OCI-LY1 (cell line): Measurements from ENCODE around the gene SGPL1.

ENCODE experiments used
- H2AFZ ChIP-seq: fragments of 200-600 bp; sonication (generic), shearing (Covaris generic); 2 replicates; pipeline ENCODE4 v1.6.0; 2014; ENCODE audit warnings: antibody characterized with exemption, mild to moderate bottlenecking, low read length
- H3F3A ChIP-seq: fragments of 200-600 bp; sonication (generic), shearing (Covaris generic); 2 replicates; pipeline ENCODE4 v1.6.0; 2014; ENCODE audit warnings: mild to moderate bottlenecking, antibody characterized with exemption, low read length, moderate library complexity; ENCODE audit not compliant: insufficient read depth
- H3K27ac ChIP-seq: fragments of 200-600 bp; sonication (generic); 2 replicates; pipeline ENCODE4 v1.5.1; 2014; ENCODE audit warnings: low read length, mixed run types, mild to moderate bottlenecking, low read depth; ENCODE audit not compliant: poor library complexity, severe bottlenecking
- H3K27me3 ChIP-seq: fragments of 200-600 bp; sonication (generic); 2 replicates; pipeline ENCODE4 v1.6.0; 2014; ENCODE audit warnings: antibody characterized with exemption, mild to moderate bottlenecking, low read length, moderate library complexity; ENCODE audit not compliant: insufficient read depth
- H3K36me3 ChIP-seq: fragments of 200-600 bp; sonication (generic); 2 replicates; pipeline ENCODE4 v1.6.1; 2014; ENCODE audit warnings: mild to moderate bottlenecking, antibody characterized with exemption, low read length, moderate library complexity, mixed read lengths; ENCODE audit not compliant: insufficient read depth
- H3K4me1 ChIP-seq: fragments of 200-600 bp; sonication (generic); 2 replicates; pipeline ENCODE4 v1.5.1; 2014; ENCODE audit warnings: mild to moderate bottlenecking, low read length, moderate library complexity; ENCODE audit not compliant: insufficient read depth, severe bottlenecking
- H3K4me2 ChIP-seq: fragments of 200-600 bp; sonication (generic), shearing (Covaris generic); 2 replicates; pipeline ENCODE4 v1.6.1; 2014; ENCODE audit warnings: low read length
- H3K4me3 ChIP-seq: fragments of 200-600 bp; sonication (generic); 2 replicates; pipeline ENCODE4 v1.5.1; 2014; ENCODE audit warnings: low read length, low read depth, mild to moderate bottlenecking, mixed read lengths; ENCODE audit not compliant: poor library complexity, severe bottlenecking
- H3K79me2 ChIP-seq: fragments of 200-600 bp; shearing (Covaris generic); 2 replicates; pipeline ENCODE4 v1.6.1; 2016; ENCODE audit warnings: mixed run types, low read length, mixed read lengths; ENCODE audit not compliant: insufficient read depth
- H3K9ac ChIP-seq: fragments of 200-600 bp; sonication (generic), shearing (Covaris generic); 2 replicates; pipeline ENCODE4 v1.6.1; 2014; ENCODE audit warnings: mild to moderate bottlenecking, low read length, mixed read lengths
- H3K9me2 ChIP-seq: fragments of 200-600 bp; sonication (generic), shearing (Covaris generic); 2 replicates; pipeline ENCODE4 v1.6.1; 2014; ENCODE audit warnings: low read depth, mild to moderate bottlenecking, low read length, mixed read lengths
- H3K9me3 ChIP-seq: fragments of 200-600 bp; shearing (Covaris generic); 2 replicates; pipeline ENCODE4 v1.6.1; 2014; ENCODE audit warnings: low read length, mixed read lengths
- H4K20me1 ChIP-seq: fragments of 200-600 bp; sonication (generic), shearing (Covaris generic); 2 replicates; pipeline ENCODE4 v1.6.0; 2016; ENCODE audit warnings: mild to moderate bottlenecking, low read length; ENCODE audit not compliant: insufficient read depth
- CTCF ChIP-seq: fragments of 200-600 bp; sonication (generic), shearing (Covaris generic); IDR thresholded peaks from 2 replicates; pipeline ENCODE4 v1.5.1; 2017; ENCODE audit warnings: mild to moderate bottlenecking, antibody characterized with exemption, low read length, moderate library complexity, mixed read lengths
- EZH2 ChIP-seq: fragments of 200-600 bp; sonication (generic), shearing (Covaris generic); IDR thresholded peaks from 2 replicates; pipeline ENCODE4 v1.8.0; 2017; ENCODE audit warnings: borderline replicate concordance, mixed run types, mild to moderate bottlenecking, antibody characterized with exemption, low read length, moderate library complexity, mixed read lengths

SGPL1 gene

DNA sequence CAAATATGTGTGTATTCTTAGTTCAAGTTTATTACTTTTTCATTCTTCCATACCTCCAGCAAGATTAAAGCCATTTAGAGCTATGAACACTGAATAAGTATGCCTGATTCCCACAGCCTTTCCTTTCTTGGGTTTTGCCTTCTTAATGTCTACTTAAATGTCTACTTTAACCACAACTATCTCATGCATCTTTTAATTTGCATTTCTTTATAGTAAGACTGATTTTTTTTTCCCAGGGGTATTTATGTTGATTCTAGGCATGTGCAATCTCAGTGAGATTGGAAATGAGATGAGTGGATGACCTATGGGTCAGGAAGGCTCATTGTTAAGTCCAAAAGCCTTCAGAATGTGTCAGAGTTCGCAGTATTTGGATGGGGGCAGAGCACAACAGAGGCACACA lies 69.0 kb downstream of the SGPL1 start:
- H3K9me3 ChIP-seq, result peaks cover 4% of the 10 kb centered on the region; the same call in 1 of the 2 replicates
- H3K36me3 ChIP-seq, result peaks cover 4% of the 10 kb centered on the region
- H3K27ac ChIP-seq, result no peak overlapping the region
- no peaks in the 10 kb centered on the region for H4K20me1 ChIP-seq
- peaks cover 12% of the 10 kb centered on the region for H3K4me1 ChIP-seq
- no peaks in the 10 kb centered on the region for H3K79me2 ChIP-seq
- no peaks in the 10 kb centered on the region for H3K9me2 ChIP-seq
- H3K27me3 ChIP-seq, result no peaks in the 10 kb centered on the region
- H3F3A ChIP-seq, result no peaks in the 10 kb centered on the region
- no peak for TF ChIP-seq EZH2
- no peak for TF ChIP-seq CTCF
- no peak overlapping the region for H3K9ac ChIP-seq
- no peak overlapping the region for H2AFZ ChIP-seq
- H3K4me3 ChIP-seq, result no peak overlapping the region
- H3K4me2 ChIP-seq, result no peak overlapping the region

DNA sequence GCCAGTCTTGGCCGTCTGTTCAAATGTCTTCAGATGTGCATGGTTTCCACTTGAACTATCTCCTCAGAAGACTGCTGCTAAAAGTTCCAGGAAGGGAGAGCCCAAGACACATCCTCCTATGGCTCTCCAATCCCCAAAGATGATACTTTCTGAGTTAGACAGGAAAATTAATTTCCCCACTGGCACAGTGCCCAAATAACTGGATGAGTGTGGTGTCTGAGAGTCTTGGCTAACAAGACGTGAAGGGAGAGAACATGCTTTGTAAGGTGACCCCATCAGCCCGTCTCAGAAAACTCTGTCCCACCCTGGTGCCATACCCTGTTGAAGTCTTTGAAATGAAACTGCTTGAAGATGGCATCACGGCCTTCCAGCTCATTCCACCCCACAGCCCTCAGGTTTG lies 69.7 kb downstream of the SGPL1 start:
- H2AFZ ChIP-seq, result no peak overlapping the region
- H3K4me2 ChIP-seq, result no peak overlapping the region
- peaks cover 12% of the 10 kb centered on the region for H3K4me1 ChIP-seq
- H3K27me3 ChIP-seq, result no peaks in the 10 kb centered on the region
- no peak for TF ChIP-seq EZH2
- TF ChIP-seq CTCF, result no peak
- H3F3A ChIP-seq, result no peaks in the 10 kb centered on the region
- no peak overlapping the region for H3K4me3 ChIP-seq
- peaks cover 4% of the 10 kb centered on the region; the same call in 1 of the 2 replicates for H3K9me3 ChIP-seq
- no peaks in the 10 kb centered on the region for H3K79me2 ChIP-seq
- H3K9me2 ChIP-seq, result no peaks in the 10 kb centered on the region
- no peak overlapping the region for H3K27ac ChIP-seq
- no peak overlapping the region for H3K9ac ChIP-seq
- H3K36me3 ChIP-seq, result peaks cover 4% of the 10 kb centered on the region
- H4K20me1 ChIP-seq, result no peaks in the 10 kb centered on the region

GRCh38 chr10:70885931-70886903 lies 70.5 kb downstream of the SGPL1 start:
- Histone ChIP-seq H4K20me1 (no peaks in the 10 kb centered on the region), H3K9me3 (peaks cover 4% of the 10 kb centered on the region; the same call in 1 of the 2 replicates), H3K4me1 (peaks cover 12% of the 10 kb centered on the region), H3K4me3 (no peak overlapping the region), H3K36me3 (peaks cover 4% of the 10 kb centered on the region), H2AFZ (no peak overlapping the region), H3F3A (no peaks in the 10 kb centered on the region), H3K27me3 (peaks cover 2% of the 10 kb centered on the region; the same call in 1 of the 2 replicates), H3K27ac (no peak overlapping the region), H3K4me2 (no peak overlapping the region), H3K79me2 (no peaks in the 10 kb centered on the region), H3K9ac (no peak overlapping the region), H3K9me2 (no peaks in the 10 kb centered on the region)
- TF ChIP-seq EZH2 (no peak), CTCF (no peak)
